WTC11 (cell line): ENCODE measurements around the gene MLH3. TPM values are rescaled to one million over a fixed set of nuclear protein-coding genes. Genes with fewer than 3 reads are reported as not detected.

Source experiments
- ATAC-seq: fragments of 200-7000 bp; cut with Tn5 transposase; 2 replicates; pipeline ENCODE4 v1.10.0; 2021; ENCODE audit warnings: mild to moderate bottlenecking, moderate library complexity
- CTCF ChIA-PET: fragments of 300-600 bp; sonication (Branson Sonifier 250); formaldehyde crosslinking; loops from one replicate; lab custom pipeline; 2021; ENCODE audit warnings: antibody characterized with exemption; lab: Charles Lee
- POLR2A ChIA-PET: fragments of 350-600 bp; sonication (Branson Sonifier 250); formaldehyde crosslinking; loops from one replicate; lab custom pipeline; 2021; ENCODE audit warnings: antibody characterized with exemption; lab: Charles Lee
- DNase-seq: peaks from one replicate; pipeline ENCODE4 v3.0.0; 2021; ENCODE audit warnings: low spot score
- H3K27ac Mint-ChIP-seq: 2 replicates; pipeline ENCODE4 v1.8.0; 2021; ENCODE audit warnings: mixed read lengths
- H3K27me3 Mint-ChIP-seq: 2 replicates; pipeline ENCODE4 v1.8.0; 2021; ENCODE audit warnings: low read depth, mild to moderate bottlenecking, moderate library complexity, mixed read lengths
- H3K36me3 Mint-ChIP-seq: 2 replicates; pipeline ENCODE4 v1.8.0; 2021; ENCODE audit warnings: mixed read lengths
- H3K4me1 Mint-ChIP-seq: 2 replicates; pipeline ENCODE4 v1.8.0; 2022; ENCODE audit warnings: mixed read lengths
- H3K4me3 Mint-ChIP-seq: 2 replicates; pipeline ENCODE4 v1.8.0; 2021; ENCODE audit warnings: mild to moderate bottlenecking, moderate library complexity, mixed read lengths
- H3K9me3 Mint-ChIP-seq: 2 replicates; pipeline ENCODE4 v1.8.0; 2021; ENCODE audit warnings: mixed read lengths
- FOXJ3 ChIP-seq: sonication (generic); formaldehyde crosslinking; IDR thresholded peaks from 2 replicates; pipeline ENCODE4 v1.9.0; 2021; ENCODE audit warnings: missing genetic modification reagents, mild to moderate bottlenecking, borderline replicate concordance
- FOXP1 ChIP-seq: sonication (generic); formaldehyde crosslinking; IDR thresholded peaks from 2 replicates; pipeline ENCODE4 v1.8.0; 2022; ENCODE audit warnings: missing genetic modification reagents, mild to moderate bottlenecking, moderate library complexity, borderline replicate concordance
- KAT7 ChIP-seq: sonication (generic); formaldehyde crosslinking; IDR thresholded peaks from 2 replicates; pipeline ENCODE4 v1.8.1; 2023; ENCODE audit warnings: missing genetic modification reagents, mild to moderate bottlenecking, borderline replicate concordance
- NFATC4 ChIP-seq: fragments of 250-450 bp; sonication (Bioruptor Pico); IDR thresholded peaks from 2 replicates; pipeline ENCODE4 v1.9.0; 2021; ENCODE audit warnings: mild to moderate bottlenecking
- NR2C2 ChIP-seq: sonication (generic); formaldehyde crosslinking; IDR thresholded peaks from 2 replicates; pipeline ENCODE4 v1.8.0; 2022; ENCODE audit warnings: mild to moderate bottlenecking, missing genetic modification reagents
- PRRX2 ChIP-seq: fragments of 250-450 bp; sonication (Bioruptor Pico); IDR thresholded peaks from 2 replicates; pipeline ENCODE4 v1.8.0; 2021; ENCODE audit warnings: mild to moderate bottlenecking
- RELA ChIP-seq: sonication (generic); formaldehyde crosslinking; IDR thresholded peaks from 2 replicates; pipeline ENCODE4 v1.8.1; 2022; ENCODE audit warnings: missing genetic modification reagents, mild to moderate bottlenecking, borderline replicate concordance
- SMAD3 ChIP-seq: sonication (generic); formaldehyde crosslinking; IDR thresholded peaks from 2 replicates; pipeline ENCODE4 v1.8.0; 2022; ENCODE audit warnings: missing genetic modification reagents, mild to moderate bottlenecking, borderline replicate concordance
- SMAD4 ChIP-seq: sonication (generic); formaldehyde crosslinking; IDR thresholded peaks from 2 replicates; pipeline ENCODE4 v1.8.0; 2022; ENCODE audit warnings: mild to moderate bottlenecking, missing genetic modification reagents
- TCF7 ChIP-seq: sonication (generic); formaldehyde crosslinking; IDR thresholded peaks from 2 replicates; pipeline ENCODE4 v1.8.0; 2022; ENCODE audit warnings: mild to moderate bottlenecking, low read depth, missing genetic modification reagents, moderate library complexity
- TP53 ChIP-seq: sonication (generic); formaldehyde crosslinking; IDR thresholded peaks from 2 replicates; pipeline ENCODE4 v1.8.1; 2023; ENCODE audit warnings: mild to moderate bottlenecking, missing genetic modification reagents
- ZNF416 ChIP-seq: fragments of 250-450 bp; sonication (Bioruptor Pico); IDR thresholded peaks from 2 replicates; pipeline ENCODE4 v1.9.0; 2021; ENCODE audit warnings: mild to moderate bottlenecking, inconsistent platforms
- total RNA-seq: library from RNA; stranded (reverse); gene quantifications from 3 replicates; pipeline ENCODE4 v1.2.3, GENCODE V29; 2021
- TF ChIP-seq, protein P1 (sequence below): fragments of 200-600 bp; IDR thresholded peaks from 2 replicates; pipeline ENCODE4 v1.8.0; 2022; ENCODE audit warnings: antibody characterized with exemption
- TF ChIP-seq, protein P2 (sequence below): sonication (generic); formaldehyde crosslinking; IDR thresholded peaks from 2 replicates; pipeline ENCODE4 v1.8.1; 2022; ENCODE audit warnings: mild to moderate bottlenecking, missing genetic modification reagents, moderate library complexity, borderline replicate concordance
- TF ChIP-seq, protein P3 (sequence below): sonication (generic); formaldehyde crosslinking; IDR thresholded peaks from 2 replicates; pipeline ENCODE4 v1.8.1; 2022; ENCODE audit warnings: missing genetic modification reagents, borderline replicate concordance
- TF ChIP-seq, protein P4 (sequence below): fragments of 250-450 bp; sonication (Bioruptor Pico); IDR thresholded peaks from 2 replicates; pipeline ENCODE4 v1.9.0; 2021; ENCODE audit warnings: mild to moderate bottlenecking

The MLH3 gene
- total RNA-seq, 1 experiment from 2014 or later, result 16.7 TPM

- H3K27ac Mint-ChIP-seq, result no peak overlapping the region
- no peak for DNase-seq
- no peak for TF ChIP-seq SMAD4 (CRISPR knock-in tag)
- no peaks in the 10 kb centered on the region for H3K27me3 Mint-ChIP-seq
- ATAC-seq, result no peak
- no peaks in the 10 kb centered on the region for H3K9me3 Mint-ChIP-seq
- ChIA-PET CTCF (interaction anchor here (1.0 to 6.2 kb wide), 3 partner anchors 79 to 164 kb away, joined by 3 to 40 read pairs (median 3); no protein-coding TSS in a partner anchor), POLR2A (no interaction called here)
- no peaks in the 10 kb centered on the region for H3K4me1 Mint-ChIP-seq
- no peak overlapping the region for H3K4me3 Mint-ChIP-seq
- peaks cover 17% of the 10 kb centered on the region for H3K36me3 Mint-ChIP-seq
These were observed 26.2 kb downstream of the MLH3 start for GRCh38 chr14:75025082-75025481.

- H3K4me1 Mint-ChIP-seq, result no peaks in the 10 kb centered on the region
- POLR2A ChIA-PET, result no interaction called here
These were observed 28.2 kb downstream of the MLH3 start for GRCh38 chr14:75023108-75023507.

GRCh38 chr14:75022655-75023054, 28.6 kb downstream of the MLH3 start:
- H3K27me3 Mint-ChIP-seq, result no peaks in the 10 kb centered on the region
- peaks cover 23% of the 10 kb centered on the region for H3K36me3 Mint-ChIP-seq
- peak; percentile 83 for ATAC-seq
- TF ChIP-seq, protein P1, sequence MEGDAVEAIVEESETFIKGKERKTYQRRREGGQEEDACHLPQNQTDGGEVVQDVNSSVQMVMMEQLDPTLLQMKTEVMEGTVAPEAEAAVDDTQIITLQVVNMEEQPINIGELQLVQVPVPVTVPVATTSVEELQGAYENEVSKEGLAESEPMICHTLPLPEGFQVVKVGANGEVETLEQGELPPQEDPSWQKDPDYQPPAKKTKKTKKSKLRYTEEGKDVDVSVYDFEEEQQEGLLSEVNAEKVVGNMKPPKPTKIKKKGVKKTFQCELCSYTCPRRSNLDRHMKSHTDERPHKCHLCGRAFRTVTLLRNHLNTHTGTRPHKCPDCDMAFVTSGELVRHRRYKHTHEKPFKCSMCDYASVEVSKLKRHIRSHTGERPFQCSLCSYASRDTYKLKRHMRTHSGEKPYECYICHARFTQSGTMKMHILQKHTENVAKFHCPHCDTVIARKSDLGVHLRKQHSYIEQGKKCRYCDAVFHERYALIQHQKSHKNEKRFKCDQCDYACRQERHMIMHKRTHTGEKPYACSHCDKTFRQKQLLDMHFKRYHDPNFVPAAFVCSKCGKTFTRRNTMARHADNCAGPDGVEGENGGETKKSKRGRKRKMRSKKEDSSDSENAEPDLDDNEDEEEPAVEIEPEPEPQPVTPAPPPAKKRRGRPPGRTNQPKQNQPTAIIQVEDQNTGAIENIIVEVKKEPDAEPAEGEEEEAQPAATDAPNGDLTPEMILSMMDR, result peak; percentile 17; the same call in 1 of the 2 replicates
- TF ChIP-seq PRRX2 (CRISPR knock-in tag), result no peak
- peak; percentile 48 for DNase-seq
- H3K4me1 Mint-ChIP-seq, result no peaks in the 10 kb centered on the region
- no peak overlapping the region for H3K4me3 Mint-ChIP-seq
- H3K9me3 Mint-ChIP-seq, result no peaks in the 10 kb centered on the region
- no peak overlapping the region for H3K27ac Mint-ChIP-seq
- CTCF ChIA-PET, result interaction anchor here (0.6 to 6.2 kb wide), 24 partner anchors 13 to 218 kb away, joined by 3 to 40 read pairs (median 4); partner anchors contain the start of genes ACYP1, PGF, RPS6KL1 and ZC2HC1C
- POLR2A ChIA-PET, result no interaction called here

More at GRCh38 chr14:75023108-75023507, 28.2 kb downstream of the MLH3 start:
- H3K4me3 Mint-ChIP-seq, result no peak overlapping the region
- H3K9me3 Mint-ChIP-seq, result no peaks in the 10 kb centered on the region
- H3K27me3 Mint-ChIP-seq, result no peaks in the 10 kb centered on the region
- peaks cover 22% of the 10 kb centered on the region for H3K36me3 Mint-ChIP-seq
- H3K27ac Mint-ChIP-seq, result no peak overlapping the region
- CTCF ChIA-PET, result interaction anchor here (0.6 to 6.2 kb wide), 24 partner anchors 12 to 219 kb away, joined by 3 to 40 read pairs (median 4); partner anchors contain the start of genes ACYP1, PGF, RPS6KL1 and ZC2HC1C
- no peak for DNase-seq
- ATAC-seq, result no peak
- TF ChIP-seq ZNF416 (CRISPR knock-in tag), result no peak
- TF ChIP-seq KAT7 (CRISPR knock-in tag), result no peak
- TF ChIP-seq, protein P2, sequence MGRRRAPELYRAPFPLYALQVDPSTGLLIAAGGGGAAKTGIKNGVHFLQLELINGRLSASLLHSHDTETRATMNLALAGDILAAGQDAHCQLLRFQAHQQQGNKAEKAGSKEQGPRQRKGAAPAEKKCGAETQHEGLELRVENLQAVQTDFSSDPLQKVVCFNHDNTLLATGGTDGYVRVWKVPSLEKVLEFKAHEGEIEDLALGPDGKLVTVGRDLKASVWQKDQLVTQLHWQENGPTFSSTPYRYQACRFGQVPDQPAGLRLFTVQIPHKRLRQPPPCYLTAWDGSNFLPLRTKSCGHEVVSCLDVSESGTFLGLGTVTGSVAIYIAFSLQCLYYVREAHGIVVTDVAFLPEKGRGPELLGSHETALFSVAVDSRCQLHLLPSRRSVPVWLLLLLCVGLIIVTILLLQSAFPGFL (CRISPR knock-in tag), result no peak
- TF ChIP-seq, protein P3, sequence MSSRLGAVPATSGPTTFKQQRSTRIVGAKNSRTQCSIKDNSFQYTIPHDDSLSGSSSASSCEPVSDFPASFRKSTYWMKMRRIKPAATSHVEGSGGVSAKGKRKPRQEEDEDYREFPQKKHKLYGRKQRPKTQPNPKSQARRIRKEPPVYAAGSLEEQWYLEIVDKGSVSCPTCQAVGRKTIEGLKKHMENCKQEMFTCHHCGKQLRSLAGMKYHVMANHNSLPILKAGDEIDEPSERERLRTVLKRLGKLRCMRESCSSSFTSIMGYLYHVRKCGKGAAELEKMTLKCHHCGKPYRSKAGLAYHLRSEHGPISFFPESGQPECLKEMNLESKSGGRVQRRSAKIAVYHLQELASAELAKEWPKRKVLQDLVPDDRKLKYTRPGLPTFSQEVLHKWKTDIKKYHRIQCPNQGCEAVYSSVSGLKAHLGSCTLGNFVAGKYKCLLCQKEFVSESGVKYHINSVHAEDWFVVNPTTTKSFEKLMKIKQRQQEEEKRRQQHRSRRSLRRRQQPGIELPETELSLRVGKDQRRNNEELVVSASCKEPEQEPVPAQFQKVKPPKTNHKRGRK (CRISPR knock-in tag), result no peak
- TF ChIP-seq SMAD4 (CRISPR knock-in tag), result no peak
- no peak for TF ChIP-seq RELA
- no peak for TF ChIP-seq TP53 (CRISPR knock-in tag)
- no peak for TF ChIP-seq NFATC4 (CRISPR knock-in tag)
- TF ChIP-seq FOXJ3 (CRISPR knock-in tag), result no peak
- no peak for TF ChIP-seq SMAD3 (CRISPR knock-in tag)
- TF ChIP-seq, protein P1, result no peak
- no peak for TF ChIP-seq FOXP1
- no peak for TF ChIP-seq TCF7 (CRISPR knock-in tag)
- TF ChIP-seq, protein P4, sequence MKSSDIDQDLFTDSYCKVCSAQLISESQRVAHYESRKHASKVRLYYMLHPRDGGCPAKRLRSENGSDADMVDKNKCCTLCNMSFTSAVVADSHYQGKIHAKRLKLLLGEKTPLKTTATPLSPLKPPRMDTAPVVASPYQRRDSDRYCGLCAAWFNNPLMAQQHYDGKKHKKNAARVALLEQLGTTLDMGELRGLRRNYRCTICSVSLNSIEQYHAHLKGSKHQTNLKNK, result no peak
- TF ChIP-seq NR2C2 (CRISPR knock-in tag), result no peak
